ENCODE measurements around the gene ATG5. TPM values are rescaled to one million over a fixed set of nuclear protein-coding genes. Genes with fewer than 3 reads are reported as not detected.

Gene ATG5
- total and polyA plus RNA-seq, 2 experiments from 2014 or later, result 35.4 to 42.8 TPM

- Histone ChIP-seq H2AFZ (no peak overlapping the region), H3K9me3 (ENCODE audit: low read depth) (no peaks in the 10 kb centered on the region), H3K27ac (no peak overlapping the region), H3K36me3 (replicated peaks; ENCODE audit: insufficient read depth, low read depth) (no peaks in the 10 kb centered on the region), H3K9me2 (replicated peaks; ENCODE audit: insufficient read depth) (no peaks in the 10 kb centered on the region), H4K20me1 (ENCODE audit: insufficient read depth, poor library complexity, severe bottlenecking) (no peaks in the 10 kb centered on the region), H3K27me3 (no peaks in the 10 kb centered on the region), H3K4me2 (no peak overlapping the region), H3K4me1 (ENCODE audit: insufficient read depth) (no peaks in the 10 kb centered on the region), H3K4me3 (no peak overlapping the region), H3K79me2 (peaks cover 19% of the 10 kb centered on the region)
- DNase-seq (ENCODE audit: low spot score), result no peak
- WGBS (ENCODE audit: low lambda C conversion rate, missing lambda C conversion rate), result 75% methylated on average over 3 of the region's 3 CpGs
- TF ChIP-seq CTCF (IDR thresholded peaks at IDR 0.05; ENCODE audit: poor library complexity), result no peak
- no peak for TF ChIP-seq EZH2phosphoT487 (IDR thresholded peaks at IDR 0.05; ENCODE audit: low read depth, severe bottlenecking, unreplicated experiment)
- no peak for TF ChIP-seq EZH2 (IDR thresholded peaks at IDR 0.05; ENCODE audit: borderline replicate concordance)
These were observed 70.3 kb downstream of the ATG5 start for GRCh38 chr6:106255306-106255705.

- Histone ChIP-seq H3K79me2 (peaks cover 19% of the 10 kb centered on the region), H3K4me3 (no peak overlapping the region), H3K27me3 (no peaks in the 10 kb centered on the region), H3K27ac (no peak overlapping the region), H3K4me1 (ENCODE audit: insufficient read depth) (no peaks in the 10 kb centered on the region), H2AFZ (no peak overlapping the region), H3K4me2 (no peak overlapping the region), H3K9me3 (ENCODE audit: low read depth) (no peaks in the 10 kb centered on the region), H3K9me2 (replicated peaks; ENCODE audit: insufficient read depth) (no peaks in the 10 kb centered on the region), H3K36me3 (replicated peaks; ENCODE audit: insufficient read depth, low read depth) (no peaks in the 10 kb centered on the region), H4K20me1 (ENCODE audit: insufficient read depth, poor library complexity, severe bottlenecking) (no peaks in the 10 kb centered on the region)
- no peak for TF ChIP-seq EZH2phosphoT487 (IDR thresholded peaks at IDR 0.05; ENCODE audit: low read depth, severe bottlenecking, unreplicated experiment)
- no peak for TF ChIP-seq CTCF (IDR thresholded peaks at IDR 0.05; ENCODE audit: poor library complexity)
- TF ChIP-seq EZH2 (IDR thresholded peaks at IDR 0.05; ENCODE audit: borderline replicate concordance), result no peak
- DNase-seq (ENCODE audit: low spot score), result no peak
These were observed 70.9 kb downstream of the ATG5 start for GRCh38 chr6:106254636-106255035.

- Histone ChIP-seq H2AFZ (no peak overlapping the region), H3K27me3 (no peaks in the 10 kb centered on the region), H3K4me2 (no peak overlapping the region), H3K27ac (no peak overlapping the region), H3K9me3 (ENCODE audit: low read depth) (no peaks in the 10 kb centered on the region), H4K20me1 (ENCODE audit: insufficient read depth, poor library complexity, severe bottlenecking) (no peaks in the 10 kb centered on the region), H3K9me2 (replicated peaks; ENCODE audit: insufficient read depth) (no peaks in the 10 kb centered on the region), H3K36me3 (replicated peaks; ENCODE audit: insufficient read depth, low read depth) (no peaks in the 10 kb centered on the region), H3K4me1 (ENCODE audit: insufficient read depth) (no peaks in the 10 kb centered on the region), H3K4me3 (no peak overlapping the region), H3K79me2 (peaks cover 19% of the 10 kb centered on the region)
- DNase-seq (ENCODE audit: low spot score), result no peak
- 92% methylated on average over 1 of the region's 1 CpG for whole genome bisulfite sequencing (ENCODE audit: low lambda C conversion rate, missing lambda C conversion rate)
- TF ChIP-seq CTCF (IDR thresholded peaks at IDR 0.05; ENCODE audit: poor library complexity) (no peak), EZH2phosphoT487 (IDR thresholded peaks at IDR 0.05; ENCODE audit: low read depth, severe bottlenecking, unreplicated experiment) (no peak), EZH2 (IDR thresholded peaks at IDR 0.05; ENCODE audit: borderline replicate concordance) (no peak)
These were observed 71.8 kb downstream of the ATG5 start for GRCh38 chr6:106253731-106254130.

GRCh38 chr6:106253172-106253571, 72.4 kb downstream of the ATG5 start:
- no peak for DNase-seq (ENCODE audit: low spot score)

More at GRCh38 chr6:106253172-106253571, 72.4 kb downstream of the ATG5 start:
- H3K4me1 ChIP-seq (ENCODE audit: insufficient read depth), result no peaks in the 10 kb centered on the region
- peaks cover 17% of the 10 kb centered on the region for H3K79me2 ChIP-seq
- no peak overlapping the region for H3K4me3 ChIP-seq
- H4K20me1 ChIP-seq (ENCODE audit: insufficient read depth, poor library complexity, severe bottlenecking), result no peaks in the 10 kb centered on the region
- no peaks in the 10 kb centered on the region for H3K9me3 ChIP-seq (ENCODE audit: low read depth)
- no peak overlapping the region for H2AFZ ChIP-seq
- H3K36me3 ChIP-seq (replicated peaks; ENCODE audit: insufficient read depth, low read depth), result no peaks in the 10 kb centered on the region
- H3K9me2 ChIP-seq (replicated peaks; ENCODE audit: insufficient read depth), result no peaks in the 10 kb centered on the region
- no peak for TF ChIP-seq EZH2 (IDR thresholded peaks at IDR 0.05; ENCODE audit: borderline replicate concordance)
- TF ChIP-seq EZH2phosphoT487 (IDR thresholded peaks at IDR 0.05; ENCODE audit: low read depth, severe bottlenecking, unreplicated experiment), result no peak
- no peak for TF ChIP-seq CTCF (IDR thresholded peaks at IDR 0.05; ENCODE audit: poor library complexity)
- no peaks in the 10 kb centered on the region for H3K27me3 ChIP-seq
- WGBS (ENCODE audit: low lambda C conversion rate, missing lambda C conversion rate), result 88% methylated on average over 1 of the region's 1 CpG
- H3K4me2 ChIP-seq, result no peak overlapping the region
- no peak overlapping the region for H3K27ac ChIP-seq
